NCI-H1417 treated with DMSO at 0.1 percent for 48 hours (cell line): Measurements from ENCODE around the gene LSAMP.

Experiments used
- DNase-seq: peaks from one replicate; lab custom pipeline; 2025; lab: John Stamatoyannopoulos, UW

LSAMP gene

GRCh38 chr3:116288485-116288884 lies 156.8 kb downstream of the LSAMP start:
- no peak for DNase-seq

DNA sequence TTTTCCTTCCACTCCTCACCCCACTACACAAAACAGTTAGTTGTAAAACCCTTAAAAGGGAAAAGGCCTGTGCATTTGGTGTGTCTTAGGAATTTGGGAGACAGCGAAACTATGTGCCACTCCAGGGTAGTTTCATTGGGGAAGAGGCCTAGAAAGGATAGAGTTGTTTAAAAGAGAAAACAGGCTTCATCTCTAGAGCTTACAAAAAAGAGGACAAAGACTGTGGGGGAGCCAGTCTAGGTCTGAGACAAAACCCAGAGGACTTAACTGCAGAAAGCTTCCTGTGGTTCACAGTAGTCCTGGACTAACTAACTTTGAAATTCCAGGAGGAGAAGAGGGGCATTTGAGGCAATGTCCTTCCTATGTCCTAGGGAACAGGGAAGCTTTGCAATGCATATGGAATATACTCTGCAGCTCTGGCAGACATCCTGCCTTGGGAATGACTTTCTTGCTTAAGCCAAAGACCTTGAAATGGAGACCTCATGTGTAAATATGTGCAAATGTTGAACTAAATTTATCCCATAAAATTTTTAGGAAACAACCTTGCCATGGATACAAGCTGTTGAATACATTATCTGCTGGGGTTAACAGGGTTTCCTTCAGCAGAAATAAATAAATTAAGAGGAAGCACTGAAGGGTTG lies 159.4 kb downstream of the LSAMP start:
- no peak for DNase-seq

GRCh38 chr3:116281313-116282143 lies 163.8 kb downstream of the LSAMP start:
- peak; percentile 33 for DNase-seq

DNA sequence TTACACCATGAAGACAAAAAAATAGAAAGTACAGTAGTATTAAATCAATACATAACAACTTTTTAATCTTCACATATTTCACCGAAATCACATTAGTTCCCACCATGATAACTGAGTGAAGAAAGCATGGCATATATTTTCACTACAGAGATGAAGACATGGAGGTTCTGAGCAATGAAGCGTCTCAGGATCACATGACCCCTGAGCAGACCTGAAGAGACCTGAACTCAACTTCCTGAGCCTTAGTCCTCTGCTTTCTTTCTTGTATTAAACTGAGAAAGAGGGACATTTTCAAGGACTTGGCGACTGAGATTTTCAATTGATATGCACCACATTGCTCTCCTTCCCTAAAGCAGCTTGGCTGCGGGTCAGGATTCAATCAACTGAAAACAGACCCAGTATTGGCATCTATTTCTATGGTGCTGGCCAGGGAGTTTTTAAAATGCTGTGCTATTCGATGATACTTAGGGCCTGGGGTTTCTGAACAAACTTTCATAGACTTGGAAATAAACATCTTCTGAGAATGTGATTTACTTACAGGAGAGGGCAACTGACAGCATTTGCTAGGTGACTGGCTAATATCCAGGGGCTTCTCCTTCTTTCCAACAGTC lies 165.1 kb downstream of the LSAMP start:
- DNase-seq = no peak

DNA sequence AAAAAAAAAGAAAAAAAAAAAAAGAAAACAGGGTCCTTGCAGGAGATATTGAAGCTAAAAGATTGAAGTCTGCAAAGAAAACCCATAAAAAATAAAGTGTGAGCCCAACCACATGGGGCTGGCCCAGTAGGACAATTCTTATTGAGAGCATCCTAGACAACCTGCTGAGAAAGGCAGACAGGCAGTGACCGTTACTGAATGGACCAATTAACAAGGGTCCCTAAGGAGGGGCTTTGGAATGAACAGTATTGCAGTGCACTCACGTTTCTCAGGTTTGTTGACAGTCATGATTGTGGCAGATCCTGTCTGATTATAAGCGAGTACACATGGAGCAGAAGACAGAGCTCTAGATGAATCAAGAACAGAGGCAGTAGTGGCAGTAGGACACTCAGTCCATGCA lies 168.6 kb downstream of the LSAMP start:
- DNase-seq = no peak

DNA sequence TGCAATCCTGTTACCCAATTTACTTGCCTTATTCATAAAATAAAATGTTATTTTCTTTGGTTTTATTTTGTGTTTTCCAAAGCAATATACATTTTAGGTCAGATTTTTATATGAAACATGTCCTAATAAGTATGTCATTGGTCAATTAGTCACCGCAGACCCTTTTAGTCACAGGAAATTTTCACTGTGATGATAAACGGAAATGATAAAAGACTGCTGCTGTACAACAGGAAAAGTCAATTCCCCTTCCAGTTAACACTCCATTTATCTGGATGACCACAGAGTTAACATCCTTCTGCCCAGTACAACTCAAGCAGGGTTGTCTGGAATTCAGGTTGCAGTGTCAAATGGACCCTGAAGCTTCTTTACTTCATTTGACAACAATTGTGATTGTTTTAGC lies 175.2 kb downstream of the LSAMP start:
- DNase-seq = no peak

- DNase-seq = no peak
Measured at GRCh38 chr3:116267116-116267515, 178.2 kb downstream of the LSAMP start.

DNA sequence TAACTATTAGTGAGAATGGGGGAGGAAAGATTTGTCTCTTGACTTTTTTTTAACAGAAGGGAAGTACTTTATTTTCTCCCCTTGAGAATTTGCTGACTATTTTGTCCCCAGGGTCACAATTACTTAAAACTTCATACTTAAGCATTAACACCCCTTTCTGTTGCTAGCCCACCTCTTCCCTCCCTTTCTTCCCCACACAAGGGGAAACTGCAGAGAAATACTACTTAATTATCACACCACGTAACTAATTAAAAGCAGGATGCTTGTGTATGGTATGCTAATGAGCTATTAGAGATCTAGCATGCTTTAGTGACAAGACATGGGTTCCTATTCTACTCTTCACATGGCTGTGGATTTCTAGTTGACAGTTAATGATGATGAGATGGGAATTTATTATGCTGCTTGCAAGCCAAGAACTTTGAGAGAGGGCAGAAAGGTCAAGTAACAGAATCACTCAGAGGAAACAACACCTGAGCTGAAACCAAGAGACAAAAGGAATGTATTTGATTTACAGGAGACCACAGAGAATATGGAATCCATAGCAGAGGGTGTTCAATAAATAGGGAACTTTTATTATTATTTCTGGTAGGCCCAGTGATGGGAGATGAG lies 179.2 kb downstream of the LSAMP start:
- DNase-seq = no peak

DNA sequence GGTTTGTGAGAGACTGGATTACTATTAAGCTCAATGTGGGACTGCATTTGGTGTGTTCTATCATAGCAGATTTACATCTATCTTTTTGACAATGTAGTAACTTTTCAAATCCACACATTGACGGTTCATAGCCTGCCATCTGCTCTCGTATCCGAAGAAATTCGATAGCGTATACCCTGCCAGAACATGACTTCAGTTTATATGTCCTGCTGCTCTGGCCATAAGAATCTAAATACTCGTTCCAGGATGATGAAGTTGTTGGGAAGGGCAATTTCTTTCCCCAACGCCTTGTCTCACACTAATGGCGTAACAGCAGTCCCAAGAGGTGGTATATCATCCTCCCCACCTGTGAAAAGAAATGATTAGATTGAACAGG lies 180.0 kb downstream of the LSAMP start:
- DNase-seq = no peak

- DNase-seq = no peak
Measured at GRCh38 chr3:116264546-116265319, 180.6 kb downstream of the LSAMP start.

GRCh38 chr3:116263842-116264545 lies 181.3 kb downstream of the LSAMP start:
- DNase-seq = no peak

DNA sequence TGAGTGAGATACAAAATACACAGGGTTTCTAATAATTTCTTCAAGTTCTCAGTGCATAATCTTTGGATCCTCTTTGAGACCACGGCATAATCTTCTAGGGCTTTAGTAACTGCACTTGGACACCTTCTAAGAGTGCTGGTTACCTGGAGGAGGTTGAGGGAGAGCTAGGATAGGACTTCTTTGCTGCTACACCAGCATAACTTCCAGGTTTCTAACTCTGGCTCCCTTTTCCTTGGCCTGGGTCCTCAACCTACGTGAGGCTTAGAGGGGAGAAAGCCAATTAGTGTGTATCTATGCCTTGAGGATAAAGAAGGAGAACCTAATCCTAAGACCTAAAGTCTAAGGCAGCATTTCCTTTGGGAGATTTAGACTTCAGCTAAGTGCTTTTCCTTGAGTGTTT lies 184.8 kb downstream of the LSAMP start:
- DNase-seq = no peak

- DNase-seq = no peak
Measured at GRCh38 chr3:116259984-116260383, 185.3 kb downstream of the LSAMP start.

DNA sequence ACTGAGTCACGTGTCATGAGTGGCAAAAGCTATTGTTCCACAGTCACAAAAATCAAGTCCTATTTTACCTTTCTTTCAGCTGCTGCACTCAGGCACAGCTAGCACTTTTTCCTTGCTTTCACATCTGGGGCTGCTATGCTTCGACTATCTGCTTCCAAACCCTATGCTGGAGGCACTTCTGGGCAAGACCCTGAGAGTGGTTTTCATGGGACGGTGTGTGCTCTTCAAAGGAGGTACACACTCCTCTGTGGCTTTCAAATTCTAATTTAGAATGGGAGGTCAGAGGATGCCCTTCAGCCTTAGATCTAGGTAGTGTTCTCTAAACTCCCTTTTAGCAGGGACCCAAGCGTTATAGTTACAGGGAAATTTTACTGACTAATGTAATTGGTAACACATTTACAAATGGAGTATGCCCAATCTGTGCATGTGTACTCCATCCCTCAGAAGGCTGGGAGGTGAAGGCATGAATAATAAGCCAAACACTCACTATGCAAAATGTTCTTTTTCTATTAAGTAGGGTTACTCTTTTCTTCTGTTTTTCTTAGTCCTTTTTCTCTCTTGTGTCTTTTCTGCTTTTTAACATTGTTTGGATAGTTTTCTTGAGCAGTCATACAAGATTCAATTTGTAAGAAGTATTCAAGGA lies 188.3 kb downstream of the LSAMP start:
- no peak for DNase-seq

- no peak for DNase-seq
Measured at GRCh38 chr3:116254541-116254940, 190.7 kb downstream of the LSAMP start.

- DNase-seq = no peak
Measured at GRCh38 chr3:116253511-116253910, 191.8 kb downstream of the LSAMP start.

DNA sequence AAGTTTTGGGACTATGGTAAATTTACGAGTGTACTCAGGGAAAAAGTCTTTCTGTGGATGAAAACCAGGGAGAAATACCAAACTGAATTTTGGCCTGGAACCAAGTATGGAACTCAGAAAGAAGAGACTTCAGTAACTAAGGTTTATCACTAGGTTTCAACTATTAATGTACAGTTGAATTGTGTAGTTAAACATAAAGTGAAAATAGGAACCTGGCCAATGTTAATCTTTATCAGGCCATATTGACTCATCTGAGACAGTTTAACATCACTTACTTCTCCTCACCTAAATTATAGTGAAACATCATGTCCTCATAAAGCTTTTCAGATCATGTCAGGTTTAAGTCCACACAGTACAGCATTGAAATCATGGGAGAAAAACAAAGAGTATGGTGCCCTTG lies 197.7 kb downstream of the LSAMP start:
- DNase-seq = no peak

DNA sequence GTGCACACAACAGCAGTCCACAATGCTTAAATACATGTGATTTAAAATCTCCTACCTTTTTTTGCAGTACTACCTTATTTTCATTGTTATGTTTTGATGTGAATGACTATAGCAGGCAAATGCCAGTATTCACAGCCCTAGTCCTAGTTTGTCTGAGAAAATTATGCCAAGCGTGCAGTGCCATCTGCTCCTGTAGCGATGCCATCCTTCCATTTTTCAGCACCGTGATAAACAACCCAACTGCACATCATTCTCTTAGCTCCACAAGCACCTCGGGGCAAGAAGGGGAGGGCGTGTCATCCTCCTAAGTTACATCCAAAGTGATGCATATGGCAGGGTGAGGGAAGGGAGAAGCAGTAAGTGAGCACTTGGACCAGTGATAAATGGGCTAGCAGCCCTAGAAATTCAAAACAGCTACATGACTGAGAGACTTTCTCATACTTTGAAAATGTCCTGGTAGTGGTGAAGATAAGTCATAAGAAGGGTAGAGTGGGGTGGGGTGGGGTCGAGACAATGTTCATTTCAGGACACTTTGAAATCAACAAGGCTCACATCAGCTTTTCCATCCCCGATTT lies 198.8 kb downstream of the LSAMP start:
- DNase-seq = no peak

DNA sequence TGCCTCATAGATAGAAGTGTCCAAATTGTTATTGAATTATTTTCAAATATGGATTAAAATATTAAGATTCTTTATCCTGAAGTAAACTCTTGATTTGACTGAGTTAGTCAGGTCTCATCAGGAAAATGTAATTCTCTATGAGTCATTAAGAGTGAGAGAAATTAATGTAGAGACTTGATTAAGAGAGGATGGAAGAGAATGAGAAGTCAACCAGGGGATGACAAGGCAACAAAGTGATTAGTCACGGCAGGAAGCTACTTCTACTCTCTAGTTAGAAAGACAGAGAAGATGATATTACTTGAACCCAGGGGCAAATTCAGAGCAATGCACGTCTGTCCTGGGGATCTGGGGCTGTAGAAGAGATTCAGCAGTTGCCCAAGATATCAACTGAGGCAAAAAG lies 202.5 kb downstream of the LSAMP start:
- DNase-seq = no peak

DNA sequence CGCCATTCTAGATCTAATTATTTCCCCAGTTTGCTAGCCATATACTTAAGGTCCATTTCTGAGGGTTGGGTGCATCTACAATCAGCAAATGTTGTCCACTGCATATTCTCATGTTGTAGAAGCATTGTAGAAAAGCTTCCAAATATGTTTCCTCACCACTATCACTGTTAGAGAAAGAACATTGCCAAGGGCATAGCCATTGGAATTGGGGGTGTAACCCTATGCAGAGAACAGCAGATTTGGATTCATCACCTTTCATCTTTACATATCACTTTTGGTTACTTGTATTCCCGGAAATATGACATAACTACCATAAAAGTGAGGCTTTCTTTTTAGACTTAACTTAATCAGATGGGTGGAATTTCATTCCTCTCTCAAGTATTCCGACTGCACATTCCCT lies 203.6 kb downstream of the LSAMP start:
- DNase-seq = no peak

DNA sequence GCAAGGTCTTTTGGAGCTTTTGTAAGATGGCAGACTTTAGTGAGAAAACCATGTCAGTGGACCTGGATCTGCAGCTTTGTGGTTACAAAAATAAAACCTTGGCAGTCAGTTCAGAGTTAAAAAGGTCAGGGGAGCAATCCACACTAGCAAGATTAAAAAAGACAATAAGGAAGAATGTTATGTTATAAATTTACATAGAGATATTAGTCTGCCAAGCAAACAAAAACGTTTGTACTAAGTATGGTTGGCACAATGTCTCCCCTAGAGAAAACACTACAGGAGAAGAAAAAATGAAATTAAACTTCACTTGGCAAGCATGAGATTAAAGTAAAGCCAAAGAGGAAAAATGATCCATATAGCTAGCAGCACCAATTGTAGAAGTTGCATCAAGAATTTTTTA lies 205.0 kb downstream of the LSAMP start:
- DNase-seq = no peak
